Measurements from ENCODE around the gene LHFPL5.

LHFPL5 gene

GRCh38 chr6:35856250-35856649, 51.1 kb downstream of the LHFPL5 start:
- no peak for DNase-seq (ENCODE audit: low read depth)

DNA sequence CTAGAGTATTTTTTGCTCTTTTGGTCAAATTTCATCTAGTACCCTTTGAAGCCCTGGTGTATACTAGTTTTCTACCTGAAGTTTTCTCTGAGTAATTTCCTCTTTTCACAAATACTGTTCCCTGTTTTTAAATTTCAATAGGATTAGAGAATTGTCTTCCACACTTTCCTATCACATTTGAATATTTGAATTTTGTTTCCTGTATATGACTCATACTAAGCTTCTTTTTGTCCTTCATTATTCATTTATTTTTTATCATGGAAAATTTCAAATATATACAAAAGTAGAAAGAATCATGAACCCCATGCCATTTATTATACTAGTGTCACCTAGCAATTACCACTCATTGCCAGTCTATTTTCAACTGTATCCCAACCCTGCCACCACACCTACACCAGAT, 52.7 kb downstream of the LHFPL5 start:
- no peak for DNase-seq (ENCODE audit: low read depth)

GRCh38 chr6:35859367-35859766, 54.2 kb downstream of the LHFPL5 start:
- no peak for DNase-seq (ENCODE audit: low read depth)

All from stromal cell of bone marrow (primary cell).